Central memory CD8-positive, alpha-beta T cell (primary cell): Measurements from ENCODE around the gene BTBD8.
"Not testable (repeated sequence)": the region's sequence is repeated elsewhere in the genome, so short reads cannot be mapped to it uniquely, and the experiment has no call there.

Source experiments
- ATAC-seq: fragments of 150-1000 bp; cut with Tn5 transposase; replicated peaks from 2 replicates; pipeline ENCODE4 v1.10.0; 2022; ENCODE audit warnings: mild to moderate bottlenecking, moderate FRiP score, moderate number of reproducible peaks; ENCODE audit not compliant: poor library complexity, severe bottlenecking; ENCODE audit errors: extremely low read depth
- DNase-seq, 2 donors: peaks; one replicate each; pipeline ENCODE4 v3.0.0; 2021; ENCODE audit warnings: low spot score in 2 of 2
- H3K27ac Mint-ChIP-seq: one replicate; pipeline ENCODE4 v1.8.0; 2022; ENCODE audit warnings: low read depth, mild to moderate bottlenecking, moderate library complexity, mixed read lengths
- H3K27me3 Mint-ChIP-seq: one replicate; pipeline ENCODE4 v1.8.0; 2022; ENCODE audit warnings: mixed read lengths
- H3K36me3 Mint-ChIP-seq: one replicate; pipeline ENCODE4 v1.8.0; 2022; ENCODE audit warnings: mild to moderate bottlenecking, moderate library complexity, mixed read lengths; ENCODE audit not compliant: insufficient read depth
- H3K4me1 Mint-ChIP-seq: one replicate; pipeline ENCODE4 v1.8.0; 2022; ENCODE audit warnings: mixed read lengths
- H3K4me3 Mint-ChIP-seq: one replicate; pipeline ENCODE4 v1.8.0; 2022; ENCODE audit warnings: mild to moderate bottlenecking, moderate library complexity, mixed read lengths
- H3K9me3 Mint-ChIP-seq: one replicate; pipeline ENCODE4 v1.8.0; 2022; ENCODE audit warnings: mixed read lengths

Gene BTBD8

GRCh38 chr1:92074446-92074845 lies 5.7 kb upstream of the BTBD8 start:
- H3K4me3 Mint-ChIP-seq, H3K9me3 Mint-ChIP-seq, H3K36me3 Mint-ChIP-seq, H3K27ac Mint-ChIP-seq, ATAC-seq, H3K4me1 Mint-ChIP-seq, DNase-seq, H3K27me3 Mint-ChIP-seq: not testable (repeated sequence)

- DNase-seq: no peak
- Mint-ChIP-seq H3K4me1 (peaks cover 6% of the 10 kb centered on the region), H3K4me3 (no peak within 1 kb of the TSS), H3K9me3 (no peaks in the 10 kb centered on the region), H3K27ac (no peak within 1 kb of the TSS), H3K36me3 (no peaks in the 10 kb centered on the region), H3K27me3 (no peaks in the 10 kb centered on the region)
- ATAC-seq: no peak
These were observed 4.8 kb upstream of the BTBD8 start, which contains the start of gene SETSIP for GRCh38 chr1:92075311-92075710. Gene SETSIP, minus strand, starts transcription at chr1:92075411. Its CDS starts 0 bp downstream, at chr1:92075411.

GRCh38 chr1:92076363-92076762 lies 3.8 kb upstream of the BTBD8 start:
- Mint-ChIP-seq H3K4me1 (peaks cover 6% of the 10 kb centered on the region), H3K27me3 (no peaks in the 10 kb centered on the region), H3K9me3 (no peaks in the 10 kb centered on the region), H3K36me3 (no peaks in the 10 kb centered on the region), H3K27ac (no peak overlapping the region), H3K4me3 (no peak overlapping the region)
- no peak for ATAC-seq
- DNase-seq: no peak

GRCh38 chr1:92078077-92078476 lies 2.1 kb upstream of the BTBD8 start:
- not testable (repeated sequence) for H3K27ac Mint-ChIP-seq, H3K27me3 Mint-ChIP-seq, H3K36me3 Mint-ChIP-seq, H3K9me3 Mint-ChIP-seq, DNase-seq, ATAC-seq, H3K4me3 Mint-ChIP-seq, H3K4me1 Mint-ChIP-seq

GRCh38 chr1:92079441-92079840 lies 704 bp upstream of the BTBD8 start:
- no peak for DNase-seq
- H3K36me3 Mint-ChIP-seq: no peaks in the 10 kb centered on the region
- H3K4me1 Mint-ChIP-seq: peaks cover 6% of the 10 kb centered on the region
- ATAC-seq: no peak
- H3K9me3 Mint-ChIP-seq: no peaks in the 10 kb centered on the region
- H3K27me3 Mint-ChIP-seq: no peaks in the 10 kb centered on the region
- H3K27ac Mint-ChIP-seq: peak overlapping the region; percentile 90
- H3K4me3 Mint-ChIP-seq: no peak overlapping the region

GRCh38 chr1:92081031-92081430 lies 886 bp downstream of the BTBD8 start:
- no peak for ATAC-seq

GRCh38 chr1:92084651-92085050 lies 4.5 kb downstream of the BTBD8 start:
- DNase-seq (no peak), ATAC-seq (no peak)
- H3K36me3 Mint-ChIP-seq: peaks cover 2% of the 10 kb centered on the region
- peaks cover 6% of the 10 kb centered on the region for H3K4me1 Mint-ChIP-seq
- H3K9me3 Mint-ChIP-seq: no peaks in the 10 kb centered on the region
- no peak overlapping the region for H3K4me3 Mint-ChIP-seq
- no peak overlapping the region for H3K27ac Mint-ChIP-seq
- H3K27me3 Mint-ChIP-seq: no peaks in the 10 kb centered on the region

More at GRCh38 chr1:92081031-92081430, 886 bp downstream of the BTBD8 start:
- Mint-ChIP-seq H3K27me3 (no peaks in the 10 kb centered on the region), H3K9me3 (no peaks in the 10 kb centered on the region), H3K4me3 (peak overlapping the region; percentile 83), H3K27ac (peak overlapping the region; percentile 90), H3K4me1 (peaks cover 6% of the 10 kb centered on the region), H3K36me3 (peaks cover 2% of the 10 kb centered on the region)
- DNase-seq: no peak

- Mint-ChIP-seq H3K27ac (no peak overlapping the region), H3K9me3 (no peaks in the 10 kb centered on the region), H3K36me3 (peaks cover 2% of the 10 kb centered on the region), H3K4me3 (no peak overlapping the region), H3K27me3 (no peaks in the 10 kb centered on the region), H3K4me1 (no peaks in the 10 kb centered on the region)
- ATAC-seq: no peak
- DNase-seq: no peak
These were observed 5.6 kb downstream of the BTBD8 start for GRCh38 chr1:92085727-92086126.

GRCh38 chr1:92087542-92087941 lies 7.4 kb downstream of the BTBD8 start:
- no peaks in the 10 kb centered on the region for H3K4me1 Mint-ChIP-seq
- DNase-seq (no peak), ATAC-seq (no peak)
- no peak overlapping the region for H3K4me3 Mint-ChIP-seq
- no peak overlapping the region for H3K27ac Mint-ChIP-seq
- H3K27me3 Mint-ChIP-seq: no peaks in the 10 kb centered on the region
- peaks cover 2% of the 10 kb centered on the region for H3K36me3 Mint-ChIP-seq
- H3K9me3 Mint-ChIP-seq: no peaks in the 10 kb centered on the region

- Mint-ChIP-seq H3K4me3 (no peak overlapping the region), H3K4me1 (peaks cover 10% of the 10 kb centered on the region), H3K27ac (no peak overlapping the region), H3K36me3 (peaks cover 3% of the 10 kb centered on the region), H3K27me3 (no peaks in the 10 kb centered on the region), H3K9me3 (no peaks in the 10 kb centered on the region)
- DNase-seq: no peak
- ATAC-seq: no peak
These were observed 11.5 kb downstream of the BTBD8 start for GRCh38 chr1:92091625-92092024.

GRCh38 chr1:92094090-92094489 lies 13.9 kb downstream of the BTBD8 start:
- H3K4me3 Mint-ChIP-seq: no peak overlapping the region
- peaks cover 3% of the 10 kb centered on the region for H3K36me3 Mint-ChIP-seq
- H3K27me3 Mint-ChIP-seq: no peaks in the 10 kb centered on the region
- no peaks in the 10 kb centered on the region for H3K9me3 Mint-ChIP-seq
- peaks cover 10% of the 10 kb centered on the region for H3K4me1 Mint-ChIP-seq
- DNase-seq (no peak), ATAC-seq (no peak)
- H3K27ac Mint-ChIP-seq: no peak overlapping the region

- DNase-seq (no peak), ATAC-seq (no peak)
- Mint-ChIP-seq H3K4me1 (peaks cover 10% of the 10 kb centered on the region), H3K27ac (no peak overlapping the region), H3K9me3 (no peaks in the 10 kb centered on the region), H3K4me3 (no peak overlapping the region), H3K36me3 (peaks cover 3% of the 10 kb centered on the region), H3K27me3 (no peaks in the 10 kb centered on the region)
These were observed 14.4 kb downstream of the BTBD8 start for GRCh38 chr1:92094595-92094994.

GRCh38 chr1:92095874-92096273 lies 15.7 kb downstream of the BTBD8 start:
- H3K4me3 Mint-ChIP-seq: no peak overlapping the region
- peaks cover 3% of the 10 kb centered on the region for H3K36me3 Mint-ChIP-seq
- no peaks in the 10 kb centered on the region for H3K9me3 Mint-ChIP-seq
- peak overlapping the region; percentile 9 for H3K27ac Mint-ChIP-seq
- no peak for DNase-seq
- no peaks in the 10 kb centered on the region for H3K27me3 Mint-ChIP-seq
- ATAC-seq: no peak
- H3K4me1 Mint-ChIP-seq: peaks cover 10% of the 10 kb centered on the region

- Mint-ChIP-seq H3K27me3 (no peaks in the 10 kb centered on the region), H3K4me3 (no peak overlapping the region), H3K9me3 (no peaks in the 10 kb centered on the region), H3K36me3 (peaks cover 3% of the 10 kb centered on the region), H3K27ac (peak overlapping the region; percentile 9), H3K4me1 (peaks cover 10% of the 10 kb centered on the region)
- DNase-seq: no peak
- no peak for ATAC-seq
These were observed 16.2 kb downstream of the BTBD8 start for GRCh38 chr1:92096317-92096716.
